Left lung (tissue), 10 donors: ENCODE data around the gene NKX2-2. TPM values are rescaled to one million over a fixed set of nuclear protein-coding genes. Genes with fewer than 3 reads are reported as not detected.

Experiments used
- ATAC-seq: fragments of 200-7000 bp; cut with Tn5 transposase; one replicate; pipeline ENCODE4 v1.9.1; 2020; ENCODE audit warnings: moderate library complexity
- DNase-seq, 4 donors: peaks; one replicate each; pipeline ENCODE4 v3.0.0-alpha.2; 2013 to 2020
- H3K27ac ChIP-seq, 2 donors: fragments of 200-600 bp; sonication (generic) in 1 of 2; one replicate each; pipeline versions ENCODE4 v1.5.0 to v1.8.0; 2020 to 2021
- H3K27me3 ChIP-seq, 2 donors: fragments of 200-600 bp; sonication (generic) in 1 of 2; one replicate each; pipeline versions ENCODE4 v1.5.0 to v1.8.0; 2020 to 2021
- H3K36me3 ChIP-seq, 2 donors: fragments of 200-600 bp; sonication (generic) in 1 of 2; one replicate each; pipeline versions ENCODE4 v1.5.0 to v1.8.0; 2020 to 2021
- H3K4me1 ChIP-seq, 2 donors: fragments of 200-600 bp; one replicate each; pipeline ENCODE4 v1.8.0; 2021
- H3K4me3 ChIP-seq, 2 donors: fragments of 200-600 bp; sonication (generic) in 1 of 2; one replicate each; pipeline versions ENCODE4 v1.5.0 to v1.8.0; 2020 to 2021; ENCODE audit warnings: mild to moderate bottlenecking in 1 of 2
- H3K9me3 ChIP-seq, 2 donors: fragments of 200-600 bp; sonication (generic) in 1 of 2; one replicate each; pipeline versions ENCODE4 v1.5.0 to v1.8.0; 2020 to 2021
- CTCF ChIP-seq, 2 donors: fragments of 200-600 bp; sonication (generic) in 1 of 2; IDR thresholded peaks; one replicate each; pipeline versions ENCODE4 v1.5.0 to v1.8.0; 2021; ENCODE audit warnings: antibody characterized with exemption in 2 of 2
- intact Hi-C, 2 donors: fragments of 100-400 bp; cut with DNase I; formaldehyde crosslinking; loops; one replicate each; pipeline versions ENCODE4 v1.11.2 to v1.14.2; 2022
- polyA plus RNA-seq, 6 donors: library from polyadenylated mRNA; unstranded; fragments of 120-200 nt; gene quantifications; one replicate each; pipeline ENCODE4 v1.2.1, GENCODE V29; 2013; ENCODE audit not compliant: insufficient read length in 6 of 6
- total RNA-seq, 2 donors: library from RNA; stranded (reverse); fragmentation: NEBNext Ultra II Directional; extraction: Animal tissue kit (Norgen Biotek cat#: 25700); gene quantifications; one replicate each; pipeline ENCODE4 v1.2.1, GENCODE V29; 2021
- donor health status: DM: no; HTN: yes; CAD: no.
- donor health status: DM: no; HTN: no; CAD: no.

The NKX2-2 gene
- total and polyA plus RNA-seq, 8 donors = 0.11 to 0.24 (median 0.15) TPM; not detected in 2

DNA sequence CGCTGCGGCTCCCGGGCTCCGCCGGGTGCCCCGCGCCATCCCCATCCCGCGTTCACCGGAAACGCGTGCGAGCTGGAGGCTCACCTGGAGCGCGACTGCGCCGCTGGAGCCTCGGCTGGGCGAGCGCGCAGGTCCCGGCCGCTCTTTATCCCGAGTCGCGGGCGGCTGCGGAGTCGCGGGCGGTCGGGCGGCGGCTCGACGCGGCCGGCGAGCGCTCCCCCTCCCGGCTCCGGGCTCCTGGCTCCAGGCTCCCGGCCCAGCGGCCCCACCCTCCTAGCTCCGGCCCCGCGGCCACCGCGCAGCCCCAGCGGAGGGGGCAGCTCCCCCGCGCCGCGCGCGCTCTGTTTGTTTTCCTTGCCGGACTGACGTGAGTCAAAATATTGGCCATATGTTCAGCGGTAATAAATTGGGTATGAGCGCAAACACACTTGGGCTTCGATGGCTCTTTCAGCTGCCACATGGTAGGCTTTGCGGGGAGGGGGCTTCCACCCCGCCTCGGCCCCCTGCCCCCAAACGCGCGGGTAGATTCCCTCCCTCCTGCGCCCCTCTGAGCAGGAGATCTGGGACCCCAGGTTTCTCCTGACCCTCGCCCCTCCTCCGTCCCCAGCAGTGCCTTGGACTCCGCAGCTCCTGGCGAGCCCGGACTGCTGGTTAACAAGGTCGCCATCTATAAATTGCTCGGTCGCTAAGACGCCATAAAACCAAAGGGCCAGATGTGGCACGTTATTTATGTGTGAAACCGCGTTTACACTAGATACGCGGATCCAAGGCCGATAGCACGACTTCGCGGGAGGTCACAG is 8.8 kb upstream of the NKX2-2 start:
- peaks cover 10 to 13% of the 10 kb centered on the region in 2 donors for H3K4me1 ChIP-seq
- H3K27me3 ChIP-seq = peaks cover 91 to 100% of the 10 kb centered on the region in 2 donors
- intact Hi-C loops = no loop called here
- DNase-seq (peak in 1 of 4 donors; percentile 76), ATAC-seq (no peak)
- no peak overlapping the region for H3K4me3 ChIP-seq
- no peak for TF ChIP-seq CTCF (IDR thresholded peaks at IDR 0.05)
- no peaks in the 10 kb centered on the region for H3K9me3 ChIP-seq
- H3K27ac ChIP-seq = no peak overlapping the region
- H3K36me3 ChIP-seq = no peaks in the 10 kb centered on the region

GRCh38 chr20:21521596-21522480 is 8.0 kb upstream of the NKX2-2 start:
- Histone ChIP-seq H3K27me3 (peaks cover 93 to 100% of the 10 kb centered on the region in 2 donors), H3K9me3 (no peaks in the 10 kb centered on the region), H3K36me3 (no peaks in the 10 kb centered on the region), H3K4me3 (no peak overlapping the region), H3K27ac (no peak overlapping the region), H3K4me1 (peaks cover 10 to 13% of the 10 kb centered on the region in 2 donors)
- ATAC-seq (no peak), DNase-seq (peak in 1 of 4 donors; percentile 55)
- intact Hi-C loops = no loop called here
- TF ChIP-seq CTCF (IDR thresholded peaks at IDR 0.05) = no peak

GRCh38 chr20:21520702-21521595 is 7.1 kb upstream of the NKX2-2 start:
- H3K4me3 ChIP-seq = no peak overlapping the region
- ATAC-seq (no peak), DNase-seq (peak in 1 of 4 donors; percentile 66)
- intact Hi-C loops = no loop called here
- H3K27me3 ChIP-seq = peaks cover 100% of the 10 kb centered on the region in 2 donors
- no peak overlapping the region for H3K27ac ChIP-seq
- peaks cover 10 to 13% of the 10 kb centered on the region in 2 donors for H3K4me1 ChIP-seq
- TF ChIP-seq CTCF (IDR thresholded peaks at IDR 0.05) = no peak
- H3K36me3 ChIP-seq = no peaks in the 10 kb centered on the region
- H3K9me3 ChIP-seq = no peaks in the 10 kb centered on the region

DNA sequence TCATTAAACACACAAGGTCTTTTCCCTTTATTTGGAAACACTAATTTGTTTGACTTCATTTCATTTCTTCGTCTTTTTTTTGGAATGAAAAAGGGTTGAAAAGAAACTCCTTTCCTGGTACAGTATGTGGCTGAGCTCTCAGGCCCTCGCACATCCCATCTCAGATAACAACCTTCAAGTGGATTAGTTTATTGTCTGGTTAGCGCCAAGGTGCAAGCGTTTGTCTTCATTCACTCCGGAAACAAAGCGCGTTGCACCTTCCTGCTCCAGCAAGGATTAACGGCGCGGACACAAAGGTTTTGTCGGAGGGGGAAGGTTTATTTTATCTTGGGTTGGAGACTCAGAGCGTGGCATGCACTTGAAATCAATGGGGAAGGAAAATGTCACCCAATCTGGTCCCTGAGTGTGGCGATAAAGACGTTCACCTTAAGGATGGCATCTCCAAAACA is 5.3 kb upstream of the NKX2-2 start:
- peaks cover 10 to 20% of the 10 kb centered on the region in 2 donors for H3K4me1 ChIP-seq

More for the DNA sequence above, 5.3 kb upstream of the NKX2-2 start:
- Histone ChIP-seq H3K27ac (no peak overlapping the region), H3K36me3 (no peaks in the 10 kb centered on the region), H3K4me3 (no peak overlapping the region), H3K27me3 (peaks cover 100% of the 10 kb centered on the region in 2 donors), H3K9me3 (no peaks in the 10 kb centered on the region)
- DNase-seq (no peak), ATAC-seq (no peak)
- intact Hi-C loops = no loop called here
- no peak for TF ChIP-seq CTCF (IDR thresholded peaks at IDR 0.05)
